Endothelial cell of umbilical vein (primary cell): ENCODE results near the gene RAB37.

ENCODE experiments used
- CTCF ChIP-seq, 2 donors: IDR thresholded peaks; 1 replicate in 1 of 2; 2 replicates in 1 of 2; pipeline ENCODE4 v1.5.1; 2011; ENCODE audit warnings: low read length in 2 of 2, mild to moderate bottlenecking in 2 of 2, moderate library complexity in 2 of 2, control low read depth in 1 of 2, inconsistent platforms in 1 of 2, low read depth in 1 of 2; ENCODE audit not compliant: insufficient read depth in 1 of 2; ENCODE audit errors: extremely low read depth in 1 of 2
- POLR2AphosphoS5 ChIP-seq: IDR thresholded peaks from 2 replicates; pipeline ENCODE4 v1.6.1; 2012; ENCODE audit warnings: low read depth, mild to moderate bottlenecking, control low read depth, low read length, moderate library complexity; ENCODE audit not compliant: insufficient read depth

- TF ChIP-seq CTCF (IDR thresholded peaks at IDR 0.05; ENCODE audit: extremely low read depth in 1 of 2, insufficient read depth in 1 of 2, low read depth in 1 of 2, low read length in 2 of 2) (no peak), POLR2AphosphoS5 (no peak)
Observed at GRCh38 chr17:74750039-74750326, 12.9 kb downstream of the RAB37 start.
